Measurements from ENCODE around the gene PPP6R3.
"Not testable (repeated sequence)": the region's sequence is repeated elsewhere in the genome, so short reads cannot be mapped to it uniquely, and the experiment has no call there.

PPP6R3 gene

DNA sequence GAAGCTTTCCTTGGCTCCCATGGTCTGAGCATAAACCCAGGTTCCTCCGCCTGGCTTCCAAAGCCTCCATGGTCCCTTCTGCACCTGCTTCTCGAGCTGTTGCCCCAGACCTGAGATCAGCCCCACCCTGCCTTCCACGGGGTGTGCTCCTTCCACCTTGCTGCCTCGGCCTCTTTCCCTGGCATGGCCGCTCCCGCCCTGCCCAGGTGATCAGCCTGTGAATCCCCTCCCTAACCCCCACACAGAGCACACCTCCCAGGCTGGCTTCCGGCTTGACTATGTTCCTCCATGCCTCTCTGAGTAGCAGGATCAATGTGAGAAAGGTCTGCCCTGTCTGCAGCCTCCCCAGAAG is 2.7 kb upstream of the PPP6R3 start:
- DNase-seq (ENCODE audit: low spot score): no peak

DNA sequence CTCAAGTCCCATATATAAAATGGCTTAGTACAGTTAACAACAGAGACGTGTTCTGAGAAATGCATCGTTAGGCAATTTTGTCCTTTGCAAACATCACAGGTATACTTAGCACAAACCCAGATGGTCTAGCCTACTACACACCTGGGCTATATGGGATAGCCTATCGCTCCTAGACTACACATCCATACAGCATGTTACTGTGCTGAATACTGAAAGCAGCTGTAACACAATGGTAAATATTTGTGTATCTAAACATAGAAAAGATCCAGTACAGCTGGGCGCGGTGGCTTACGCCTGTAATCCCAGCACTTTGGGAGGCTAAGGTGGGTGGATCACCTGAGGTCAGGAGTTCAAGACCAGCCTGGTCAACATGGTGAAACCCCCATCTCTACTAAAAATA is 2.2 kb upstream of the PPP6R3 start:
- not testable (repeated sequence) for DNase-seq (ENCODE audit: low spot score)

DNA sequence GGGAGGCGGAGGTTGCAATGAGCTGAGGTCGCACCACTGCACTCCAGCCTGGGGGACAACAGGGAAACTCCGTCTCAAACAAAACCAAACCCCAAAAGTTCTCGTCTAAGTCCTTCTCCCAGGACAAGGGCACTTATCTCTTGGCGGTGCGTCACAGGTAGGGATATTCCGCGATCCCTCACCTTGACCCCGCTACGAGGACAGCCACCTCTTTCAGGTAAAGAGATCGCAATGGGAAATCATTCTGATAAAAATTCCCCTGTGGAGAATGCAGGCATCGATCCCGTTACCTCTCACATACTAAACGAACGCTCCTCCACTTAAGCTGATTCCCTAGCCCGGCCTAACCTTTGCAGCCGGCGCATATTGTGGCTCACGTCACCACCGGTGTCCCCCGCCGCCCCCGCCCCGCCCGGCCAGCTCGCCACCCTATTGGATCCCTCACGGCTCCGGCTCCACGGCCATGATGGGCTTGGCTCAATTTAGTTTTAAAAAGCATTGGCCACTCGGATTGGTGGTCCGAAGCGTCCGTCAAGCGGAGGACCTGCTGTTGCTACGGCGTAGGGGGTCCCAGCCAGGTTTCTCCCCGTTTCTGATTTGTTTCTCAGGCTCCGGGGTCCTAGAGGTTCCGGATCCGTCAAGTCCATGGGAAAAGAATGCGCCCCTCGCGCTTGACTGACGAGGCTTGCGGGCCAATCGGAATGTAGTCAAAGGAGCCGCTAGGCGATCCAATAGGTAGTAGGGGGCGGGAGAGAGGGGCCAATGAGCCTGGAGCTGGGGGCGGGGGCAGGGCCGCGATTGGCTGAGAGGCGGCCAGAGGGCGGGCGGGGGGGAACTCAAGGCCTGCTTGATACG is 439 bp upstream of the PPP6R3 start:
- DNase-seq (ENCODE audit: low spot score): peak; percentile 98

DNA sequence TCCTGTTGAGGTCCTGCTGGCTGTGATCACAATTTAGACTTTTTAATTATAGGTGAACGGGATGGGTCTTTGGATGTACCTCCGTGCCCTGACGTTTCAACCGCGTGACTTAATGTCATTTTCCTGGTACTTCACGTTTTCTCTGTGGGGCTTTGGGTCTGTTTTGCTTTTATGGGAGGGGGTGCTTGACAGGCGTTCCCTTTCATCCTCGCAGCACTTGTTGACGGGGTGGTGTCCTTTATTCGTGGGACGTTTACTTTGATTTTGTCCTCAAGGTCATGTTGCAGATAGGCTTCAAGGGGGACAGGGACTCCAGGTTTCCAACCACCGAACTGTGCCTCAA is 994 bp downstream of the PPP6R3 start:
- DNase-seq (ENCODE audit: low spot score): no peak

DNA sequence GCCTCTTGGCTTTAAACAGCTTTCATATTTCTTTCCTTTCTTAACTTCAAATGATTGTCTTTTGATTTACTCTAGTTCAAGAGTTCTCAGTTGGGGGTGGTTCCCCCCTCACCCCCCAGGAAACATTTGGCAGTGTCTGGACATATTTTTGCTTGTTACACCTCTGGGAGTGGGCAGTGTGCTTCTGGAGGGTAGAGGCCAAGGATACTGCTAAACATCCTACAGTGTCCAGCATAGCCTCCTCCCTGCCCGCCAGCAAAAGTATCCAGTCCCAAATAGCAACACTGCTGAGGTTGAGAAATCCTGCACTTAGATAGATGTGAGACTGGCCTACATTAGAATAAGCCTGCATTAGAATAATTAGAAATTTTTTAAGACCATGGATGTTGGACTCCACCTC is 3.2 kb downstream of the PPP6R3 start:
- no peak for DNase-seq (ENCODE audit: low spot score)

DNA sequence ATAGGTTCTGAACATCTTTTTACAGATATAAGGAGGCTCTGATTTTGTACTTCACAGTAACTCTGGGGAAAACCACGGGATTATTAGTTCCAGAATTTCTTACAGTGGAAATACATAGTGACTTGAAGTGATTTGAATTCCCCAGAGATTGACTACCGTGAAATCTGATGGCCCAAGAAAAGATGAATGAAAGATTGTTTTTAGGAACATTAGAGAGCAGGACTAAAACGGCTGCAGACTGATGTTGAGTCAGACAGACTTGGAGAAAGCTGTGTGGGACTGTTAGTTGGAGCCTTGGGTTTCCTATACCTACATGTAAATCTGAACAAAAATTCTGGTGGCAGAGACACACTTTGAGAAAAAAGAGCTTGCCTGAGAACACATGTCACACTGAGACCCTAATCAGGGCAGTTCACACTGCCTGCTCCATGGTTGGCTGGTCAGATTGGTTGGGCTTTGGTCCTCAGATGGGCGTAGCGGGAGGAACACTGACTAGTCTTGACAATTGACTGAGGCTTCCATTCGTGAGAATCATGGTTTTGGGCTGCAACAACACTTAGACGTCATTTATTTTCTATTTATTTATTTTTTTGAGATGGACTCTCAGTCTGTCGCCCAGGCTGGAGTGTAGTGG is 6.8 kb downstream of the PPP6R3 start:
- DNase-seq (ENCODE audit: low spot score): no peak

DNA sequence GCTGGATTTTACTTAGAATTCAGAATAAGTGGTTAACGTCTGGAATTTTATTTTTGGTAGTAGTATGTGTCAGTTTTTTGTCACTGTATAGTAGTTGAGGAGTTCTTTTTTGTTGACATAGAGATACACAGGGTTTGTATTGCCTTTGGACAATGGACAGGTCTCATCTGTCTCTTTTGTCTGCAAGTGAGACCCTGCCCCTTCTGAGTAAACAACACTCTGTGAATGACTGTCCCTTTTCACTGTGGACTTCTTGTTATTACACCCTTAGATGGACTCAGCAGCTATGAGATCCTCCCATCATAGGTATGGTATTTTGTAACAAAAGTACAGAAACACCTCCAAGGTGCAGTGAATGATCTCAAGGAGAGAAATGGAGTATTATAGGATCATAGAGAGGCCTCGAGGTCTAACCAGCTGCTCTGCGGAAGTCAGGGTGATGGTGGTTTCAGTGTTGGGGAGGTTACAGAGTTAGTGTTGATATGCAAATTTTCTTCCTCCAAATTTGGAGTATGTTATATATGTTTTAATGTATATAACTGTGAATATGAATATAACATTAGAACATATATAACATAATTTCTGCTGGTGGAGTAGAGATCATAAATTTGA is 7.8 kb downstream of the PPP6R3 start:
- DNase-seq (ENCODE audit: low spot score): peak; percentile 54

DNA sequence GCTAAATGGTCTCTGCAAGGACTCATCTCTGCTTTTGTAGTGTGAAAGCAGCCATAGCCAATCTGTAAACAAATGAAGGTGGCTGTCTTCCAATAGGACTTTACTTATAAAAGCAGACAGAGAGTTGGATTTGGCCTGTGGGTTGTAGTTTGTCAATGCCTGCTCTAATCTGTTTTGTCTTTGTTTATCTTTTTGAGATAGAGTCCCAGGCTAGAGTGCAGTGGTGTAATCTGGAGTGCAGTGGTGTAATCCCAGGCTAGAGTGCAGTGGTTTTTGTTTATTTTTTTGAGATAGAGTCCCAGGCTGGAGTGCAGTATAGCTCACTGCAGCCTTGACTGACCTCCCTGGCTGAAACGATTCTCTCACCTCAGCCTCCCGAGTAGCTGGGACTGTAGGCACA is 8.6 kb downstream of the PPP6R3 start:
- no peak for DNase-seq (ENCODE audit: low spot score)

DNA sequence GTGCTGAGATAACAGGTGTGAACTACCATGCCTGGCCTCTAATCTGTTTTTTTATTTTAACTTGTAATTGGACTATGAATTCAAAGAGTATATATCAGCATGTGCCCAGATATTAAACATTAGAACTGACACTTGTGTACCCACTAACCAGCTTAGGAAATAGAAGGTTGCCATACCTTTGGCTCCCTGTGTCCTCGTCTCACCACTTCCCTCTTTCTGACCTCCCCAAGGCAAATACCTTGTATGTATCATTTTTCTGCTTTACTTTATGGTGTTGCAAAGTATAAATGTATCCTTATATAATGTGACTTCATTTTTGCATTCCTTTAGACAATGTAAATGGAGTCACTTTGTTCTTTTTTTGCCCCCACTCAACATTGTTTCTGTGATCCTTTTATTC is 9.1 kb downstream of the PPP6R3 start:
- DNase-seq (ENCODE audit: low spot score): no peak

DNA sequence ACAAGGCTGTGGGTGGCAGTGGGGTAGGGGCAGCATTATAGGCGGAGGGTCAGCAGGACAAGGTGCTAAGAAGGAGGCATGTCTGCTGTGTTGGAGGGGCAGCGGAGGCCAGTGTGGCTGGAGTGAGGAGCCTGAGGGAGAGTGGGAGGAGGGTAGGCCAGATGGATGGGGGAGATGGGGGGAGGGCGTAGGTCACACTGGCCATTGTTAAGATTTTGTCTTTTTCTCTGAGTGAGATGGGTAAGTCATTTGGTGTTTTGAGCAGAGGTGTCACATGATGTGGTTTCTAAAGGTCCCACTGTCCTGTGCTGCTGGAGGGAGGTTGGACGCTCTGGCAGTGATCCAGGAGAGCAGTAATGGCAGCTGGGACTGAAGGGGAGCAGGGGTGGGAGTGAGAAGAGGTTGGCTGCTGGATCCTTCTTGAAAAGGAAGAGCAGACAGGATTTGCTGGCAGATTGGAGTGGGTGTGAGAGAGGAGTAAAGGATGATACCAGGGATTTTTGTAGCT is 9.8 kb downstream of the PPP6R3 start:
- no peak for DNase-seq (ENCODE audit: low spot score)

DNA sequence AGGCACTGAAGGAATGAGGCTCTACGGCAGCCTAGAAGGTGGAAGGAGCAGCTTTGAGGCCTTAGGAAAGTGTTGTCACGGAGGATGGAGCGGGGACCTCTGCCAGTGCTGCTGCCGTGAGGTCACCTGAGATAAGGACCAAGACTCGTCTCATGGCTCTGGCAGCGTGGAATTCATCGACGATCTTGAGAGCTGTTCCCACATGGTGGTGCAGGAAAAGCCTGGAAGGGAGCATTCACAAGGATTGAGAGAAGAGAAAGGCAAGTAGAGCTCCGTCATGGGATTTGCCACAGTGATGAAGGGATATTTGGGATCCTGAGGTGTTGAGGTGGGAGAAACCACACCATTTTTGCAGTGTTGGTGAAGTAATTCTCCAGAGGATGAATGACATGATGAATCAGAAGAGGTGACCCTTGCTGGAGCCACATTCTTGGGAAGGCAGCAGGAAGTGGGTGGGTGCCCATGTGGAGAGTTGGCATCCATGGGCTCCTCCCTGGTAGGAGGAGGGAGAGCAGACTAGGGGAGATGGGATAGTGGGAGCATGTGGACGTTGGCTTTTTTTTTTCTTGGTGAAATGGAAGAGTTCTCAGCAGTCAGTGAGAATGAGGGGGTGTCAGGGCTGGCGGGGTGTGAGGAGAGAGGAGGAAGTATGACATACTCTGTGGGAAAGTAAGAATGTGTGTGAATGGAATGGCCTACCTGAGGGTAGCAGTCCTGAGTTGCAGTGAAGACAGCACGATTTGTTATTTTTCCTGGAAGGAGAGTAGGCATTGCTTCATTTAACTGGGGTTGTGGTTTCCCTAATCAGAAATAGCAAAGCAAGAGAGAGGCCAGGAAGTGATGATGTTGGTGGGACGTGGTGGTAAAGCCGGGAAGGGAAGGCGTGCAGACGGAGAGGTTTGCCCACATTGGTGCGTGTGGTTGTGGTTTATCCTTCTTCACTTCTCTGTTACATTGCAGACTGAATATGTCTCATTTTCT is 11.1 kb downstream of the PPP6R3 start:
- no peak for DNase-seq (ENCODE audit: low spot score)

DNA sequence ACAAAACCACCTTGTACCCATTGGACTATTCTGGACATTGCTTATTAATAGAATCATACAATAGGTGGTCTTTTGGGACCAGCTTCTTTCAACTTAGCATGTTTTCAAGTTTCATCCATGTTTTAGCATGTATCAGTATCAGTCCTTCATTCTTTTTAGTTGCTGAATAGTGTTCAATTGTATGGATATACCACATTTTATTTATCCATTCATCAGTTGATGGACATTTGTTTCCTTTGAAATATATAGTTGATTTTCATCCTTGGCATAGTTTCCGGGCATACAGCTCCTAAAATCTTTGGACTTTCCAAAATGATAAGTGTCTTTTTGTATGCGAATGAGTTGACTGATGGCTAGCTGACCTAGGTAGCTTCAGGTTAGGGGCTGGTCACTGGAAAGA is 12.2 kb downstream of the PPP6R3 start:
- no peak for DNase-seq (ENCODE audit: low spot score)

DNA sequence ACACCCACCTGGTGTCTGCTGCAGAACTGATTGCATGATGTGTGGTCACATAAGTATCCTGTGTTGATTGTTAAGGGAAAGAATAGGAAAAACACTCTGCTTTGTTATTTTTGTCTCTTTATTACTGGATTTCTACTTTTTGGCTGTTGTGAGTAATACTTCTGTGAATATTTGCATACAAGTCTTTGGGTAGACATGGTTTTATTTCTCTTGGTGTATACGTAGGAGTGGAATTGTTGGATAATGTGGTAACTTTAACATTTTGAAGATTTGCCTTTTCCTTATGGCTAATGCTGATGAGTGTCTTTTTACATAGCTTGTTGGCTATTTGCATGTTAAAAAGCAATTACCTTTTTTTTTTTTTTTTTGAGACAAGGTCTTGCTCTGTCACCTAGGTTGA is 13.1 kb downstream of the PPP6R3 start:
- no peak for DNase-seq (ENCODE audit: low spot score)

DNA sequence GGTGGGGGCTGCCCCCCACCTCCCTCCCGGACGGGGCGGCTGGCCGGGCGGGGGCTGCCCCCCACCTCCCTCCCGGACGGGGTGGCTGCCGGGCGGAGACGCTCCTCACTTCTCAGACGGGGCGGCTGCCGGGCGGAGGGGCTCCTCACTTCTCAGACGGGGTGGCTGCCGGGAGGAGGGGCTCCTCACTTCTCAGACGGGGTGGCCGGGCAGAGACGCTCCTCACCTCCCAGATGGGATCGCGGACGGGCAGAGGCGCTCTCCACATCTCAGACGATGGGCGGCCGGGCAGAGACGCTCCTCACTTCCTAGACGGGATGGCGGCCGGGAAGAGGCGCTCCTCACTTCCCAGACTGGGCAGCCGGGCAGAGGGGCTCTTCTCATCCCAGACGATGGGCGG is 15.1 kb downstream of the PPP6R3 start:
- DNase-seq (ENCODE audit: low spot score): not testable (repeated sequence)

DNA sequence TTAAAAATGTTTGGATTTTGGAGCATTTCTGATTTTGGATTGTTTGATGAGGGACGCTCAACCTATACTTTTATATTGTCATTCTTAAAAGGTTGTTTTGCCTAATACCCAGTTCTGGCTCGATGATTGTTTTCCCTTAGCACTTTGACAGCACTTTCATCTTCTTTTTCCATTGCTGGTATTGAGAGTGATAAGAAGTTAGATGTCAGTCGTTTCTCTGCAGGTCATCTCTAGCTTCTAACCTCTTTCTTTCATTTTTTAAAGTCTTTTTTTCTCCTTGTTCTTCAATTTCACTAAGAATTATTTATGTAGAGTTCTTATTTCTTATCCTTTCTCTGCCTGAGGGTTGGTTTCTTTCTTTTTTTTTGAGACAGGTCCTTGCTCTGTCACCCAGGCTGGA is 18.8 kb downstream of the PPP6R3 start:
- no peak for DNase-seq (ENCODE audit: low spot score)

DNA sequence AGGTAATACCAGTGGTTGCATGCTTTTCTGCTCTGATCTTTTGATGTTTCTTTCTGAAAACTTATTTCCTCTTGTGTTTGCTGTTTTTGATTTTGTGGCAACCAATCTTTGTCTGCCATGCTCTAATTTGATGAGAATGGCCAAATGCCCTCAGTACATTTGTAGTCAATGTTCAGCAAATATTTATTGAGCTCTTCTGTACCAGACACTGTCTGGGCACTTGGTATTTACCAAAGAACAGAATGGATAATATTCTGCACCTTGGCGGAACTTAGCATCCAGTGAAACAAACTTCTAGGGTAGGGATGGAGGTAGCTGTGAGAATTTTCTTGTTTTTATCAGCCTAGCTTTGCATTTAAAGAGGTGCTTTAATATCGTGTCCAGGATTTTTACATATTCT is 19.6 kb downstream of the PPP6R3 start:
- DNase-seq (ENCODE audit: low spot score): no peak

DNA sequence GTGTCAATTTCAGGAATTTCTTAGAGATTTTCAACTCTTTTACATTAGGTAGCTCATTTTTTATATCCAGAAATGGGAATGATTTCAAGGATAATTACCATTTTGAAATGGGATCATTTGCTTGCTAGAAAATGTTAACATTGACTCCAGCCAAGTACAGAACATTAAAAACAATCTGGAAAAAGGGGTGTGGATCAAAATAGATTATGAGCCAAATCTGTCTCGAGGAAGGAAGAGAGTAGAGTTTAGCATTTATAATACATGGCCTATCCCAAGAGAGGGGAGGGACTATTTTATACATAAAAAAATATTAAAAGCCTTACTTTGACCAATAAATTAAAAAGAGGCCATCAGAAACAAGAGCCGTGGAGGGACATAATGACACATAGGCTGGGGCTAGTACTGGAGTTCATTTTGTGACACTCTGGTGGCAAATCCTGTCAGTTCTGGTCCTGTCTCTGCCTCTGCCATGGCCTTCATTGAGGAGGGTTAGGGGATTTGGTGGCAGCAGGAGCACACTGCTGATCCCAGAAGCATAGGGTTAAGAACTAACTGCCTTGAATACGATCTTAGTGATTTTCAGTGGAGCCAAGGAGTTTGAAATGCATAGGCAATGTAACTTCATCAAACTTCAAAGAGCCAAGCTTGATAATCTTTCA is 20.4 kb downstream of the PPP6R3 start:
- no peak for DNase-seq (ENCODE audit: low spot score)

DNA sequence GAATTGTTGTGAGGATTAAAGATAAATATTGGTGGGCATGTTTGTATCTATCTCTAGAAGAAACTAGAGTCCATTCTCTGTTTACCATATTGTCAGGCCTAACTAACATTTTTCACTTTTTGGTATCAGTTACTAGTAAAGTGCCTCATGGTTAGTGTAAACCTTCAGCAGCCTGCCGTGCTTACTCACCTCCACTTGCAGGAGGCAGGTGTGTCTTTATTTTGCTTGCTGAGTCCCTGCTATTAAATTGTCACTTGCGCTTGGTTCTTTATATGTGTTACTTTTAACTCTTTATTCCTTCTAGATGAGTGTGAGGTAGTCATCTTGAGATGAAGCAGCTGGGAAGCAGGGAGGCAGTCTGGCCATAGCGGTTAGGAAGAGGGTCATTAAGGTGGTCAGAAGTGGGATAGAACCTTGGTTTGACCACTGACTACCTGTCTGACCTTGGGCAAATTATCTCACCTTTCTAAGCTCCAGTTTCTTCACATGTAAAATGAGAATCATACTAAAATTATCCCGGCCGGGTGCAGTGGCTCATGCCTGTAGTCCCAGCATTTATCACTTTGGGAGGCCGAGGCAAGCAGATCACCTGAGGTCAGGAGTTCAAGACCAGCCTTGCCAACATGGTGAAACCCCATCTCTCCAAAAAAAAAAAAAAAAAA is 21.2 kb downstream of the PPP6R3 start:
- DNase-seq (ENCODE audit: low spot score): no peak

DNA sequence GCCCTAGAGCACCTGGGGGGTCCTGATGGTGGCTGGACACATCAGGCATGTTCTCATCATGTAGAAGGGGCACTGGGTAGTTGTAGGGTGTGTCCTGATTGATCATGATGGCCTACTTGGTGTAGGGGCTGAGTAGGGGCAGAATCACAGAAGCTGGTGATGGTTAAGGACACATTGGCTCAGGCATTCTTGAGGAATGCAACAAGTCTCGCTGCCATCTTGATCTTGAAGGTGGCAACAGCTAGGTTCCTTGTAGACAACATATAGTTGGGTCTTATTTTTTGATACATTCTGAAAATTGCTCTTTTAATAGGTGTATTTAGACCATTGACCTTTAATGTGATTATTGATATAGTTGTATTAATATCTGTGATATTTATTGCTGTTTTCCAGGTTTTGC is 28.1 kb downstream of the PPP6R3 start:
- DNase-seq (ENCODE audit: low spot score): no peak

DNA sequence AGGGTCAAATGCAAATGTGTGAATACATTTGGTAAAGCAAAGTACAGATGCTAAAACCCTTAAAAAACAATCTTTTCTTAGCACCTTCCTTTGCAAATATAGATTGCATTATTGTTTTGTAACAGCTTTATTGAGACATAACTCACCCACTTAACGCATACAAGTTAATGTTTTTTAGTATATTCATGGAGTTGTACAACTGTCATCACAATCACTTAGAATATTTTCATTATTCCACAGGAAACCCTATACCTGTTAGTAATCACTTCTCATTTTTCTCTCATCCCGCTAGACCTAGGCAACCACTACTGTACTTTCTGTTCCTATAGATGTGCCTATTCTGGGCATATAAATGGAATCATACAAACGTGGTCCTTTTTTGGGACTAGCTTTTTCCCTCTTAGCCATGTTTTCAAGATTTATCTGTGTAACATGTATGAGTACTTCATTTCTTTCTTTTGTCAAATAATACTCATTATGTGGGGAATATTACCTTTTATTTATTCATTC is 34.7 kb downstream of the PPP6R3 start:
- DNase-seq (ENCODE audit: low spot score): no peak

DNA sequence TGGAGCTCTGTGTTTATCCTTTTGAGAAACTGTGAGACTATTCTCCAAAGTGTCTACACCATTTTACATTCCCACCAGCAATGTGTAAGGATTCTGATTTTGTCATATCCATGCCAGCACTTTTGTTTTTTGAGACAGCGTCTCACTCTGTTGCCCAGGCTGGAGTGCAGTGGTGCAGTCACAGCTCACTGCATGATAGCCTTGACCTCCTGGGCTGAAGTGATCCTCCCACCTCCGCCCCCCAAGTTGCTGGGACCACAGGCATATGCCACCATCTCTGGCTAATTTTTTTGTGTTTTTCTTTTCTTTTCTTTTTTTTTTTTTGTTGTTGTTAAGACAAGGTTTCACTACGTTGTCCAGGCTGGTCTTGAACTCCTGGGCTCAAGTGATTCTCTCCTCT is 35.3 kb downstream of the PPP6R3 start:
- DNase-seq (ENCODE audit: low spot score): no peak
